Smooth muscle cell (in vitro differentiated cells): ENCODE data around the gene SPEG. TPM values are rescaled to one million over a fixed set of nuclear protein-coding genes. Genes with fewer than 3 reads are reported as not detected.
A peak's percentile ranks its signal among the peaks of the same experiment; 100 is the strongest.

Experiments
- DNase-seq: peaks from one replicate; lab custom pipeline; 2025; ENCODE audit not compliant: unreplicated experiment; lab: John Stamatoyannopoulos, UW
- H2AFZ ChIP-seq: fragments of 200-600 bp; sonication (generic); 2 replicates; pipeline ENCODE4 v1.6.0; 2016; ENCODE audit warnings: antibody characterized with exemption, low read depth, mild to moderate bottlenecking
- H3F3A ChIP-seq: fragments of 200-600 bp; sonication (generic); 2 replicates; pipeline ENCODE4 v1.6.0; 2017; ENCODE audit warnings: antibody characterized with exemption, low read depth
- H3K27ac ChIP-seq: fragments of 200-600 bp; sonication (generic); 2 replicates; pipeline ENCODE4 v1.5.1; 2016; ENCODE audit warnings: low read depth, mild to moderate bottlenecking
- H3K27me3 ChIP-seq: fragments of 200-600 bp; sonication (generic); 2 replicates; pipeline ENCODE4 v1.6.1; 2016; ENCODE audit warnings: low read depth, mild to moderate bottlenecking
- H3K36me3 ChIP-seq: fragments of 200-600 bp; sonication (generic); 2 replicates; pipeline ENCODE4 v1.5.1; 2016; ENCODE audit warnings: low read depth
- H3K4me1 ChIP-seq: fragments of 200-600 bp; sonication (generic); 2 replicates; pipeline ENCODE4 v1.5.1; 2016; ENCODE audit warnings: low read depth
- H3K4me2 ChIP-seq: fragments of 200-600 bp; sonication (generic); 2 replicates; pipeline ENCODE4 v1.6.0; 2016; ENCODE audit warnings: mild to moderate bottlenecking
- H3K4me3 ChIP-seq: fragments of 200-600 bp; sonication (generic); 2 replicates; pipeline ENCODE4 v1.5.1; 2016; ENCODE audit warnings: mild to moderate bottlenecking
- H3K79me2 ChIP-seq: fragments of 200-600 bp; sonication (generic); 2 replicates; pipeline ENCODE4 v1.6.0; 2016; ENCODE audit warnings: low read depth, mild to moderate bottlenecking
- H3K9ac ChIP-seq: fragments of 200-600 bp; sonication (generic); 2 replicates; pipeline ENCODE4 v1.6.0; 2016; ENCODE audit warnings: low read depth
- H3K9me3 ChIP-seq: fragments of 200-600 bp; sonication (generic); replicated peaks from 2 replicates; pipeline ENCODE4 v1.5.1; 2016; ENCODE audit warnings: low read depth
- H4K20me1 ChIP-seq: fragments of 200-600 bp; sonication (generic); 2 replicates; pipeline ENCODE4 v1.6.0; 2016; ENCODE audit warnings: low read depth
- WGBS: methylation state at CpG from one replicate; pipeline ENCODE4 v1.1.7; 2016; ENCODE audit warnings: low lambda C conversion rate; 5-methylcytosine and 5-hydroxymethylcytosine counted together
- polyA plus RNA-seq: library from polyadenylated mRNA; unstranded; fragments of >200 nt; fragmentation: Nextera tagmentation; extraction: Ambion mirVana; gene quantifications from 2 replicates; pipeline ENCODE4 v1.2.1, GENCODE V29; 2016
- total RNA-seq: library from RNA; depleted of rRNA; stranded (reverse); fragments of >200 nt; gene quantifications from 2 replicates; pipeline ENCODE4 v1.2.3, GENCODE V29; 2014
- TF ChIP-seq, protein P1 (sequence below): fragments of 200-600 bp; sonication (generic); IDR thresholded peaks from 2 replicates; pipeline ENCODE4 v1.5.1; 2017; ENCODE audit warnings: borderline replicate concordance, mild to moderate bottlenecking, antibody characterized with exemption; ENCODE audit not compliant: insufficient read depth, poor library complexity, severe bottlenecking

The SPEG gene
- total and polyA plus RNA-seq, 2 experiments from 2014 or later: 14.9 to 37.8 TPM

DNA sequence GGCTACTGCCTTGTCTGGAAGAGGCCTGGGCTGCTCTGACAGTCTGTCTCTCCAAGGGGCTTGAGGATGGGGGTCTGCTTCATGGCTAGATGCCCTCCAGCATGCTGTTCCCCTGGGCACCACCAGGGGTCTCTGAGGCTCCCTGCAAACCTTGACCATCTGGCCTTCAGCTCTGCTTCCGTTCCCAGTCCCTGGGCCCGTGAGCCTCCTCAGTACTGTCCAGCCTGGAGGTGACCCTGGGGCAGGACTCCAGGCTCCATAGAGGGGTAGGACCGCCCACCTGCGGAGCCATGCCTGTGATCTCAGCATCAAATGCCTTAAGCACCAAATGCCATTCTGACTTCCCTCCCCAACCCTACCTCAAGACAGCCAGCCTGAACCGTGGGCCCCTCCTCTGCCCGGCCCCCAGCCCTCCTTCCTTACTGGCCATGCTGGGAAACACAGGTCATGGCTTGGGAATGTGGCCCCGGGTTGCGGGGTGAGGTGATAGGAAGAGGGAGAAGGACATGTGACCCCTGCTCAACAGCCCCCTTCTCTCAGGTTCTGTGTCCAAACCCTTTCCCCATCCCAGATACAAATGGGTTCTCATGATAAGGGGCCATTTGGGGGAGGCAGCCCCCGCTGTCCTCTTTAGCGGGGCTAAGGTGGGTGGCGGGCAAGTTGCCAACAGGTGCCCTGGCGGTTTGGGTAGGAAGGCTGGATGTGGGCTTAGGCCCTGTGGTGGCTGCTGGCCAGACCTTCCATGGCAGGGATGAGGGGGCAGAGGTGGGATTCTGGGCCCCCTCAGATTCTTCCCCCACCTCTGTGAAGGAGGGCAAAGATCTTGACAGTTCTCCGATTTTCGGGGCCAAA, 25.0 kb downstream of the SPEG start:
- H3K4me3 ChIP-seq: no peak overlapping the region
- peaks cover under 1% of the 10 kb centered on the region for H3F3A ChIP-seq
- no peak overlapping the region for H2AFZ ChIP-seq
- H4K20me1 ChIP-seq: peaks cover 4% of the 10 kb centered on the region
- peak overlapping the region; percentile 80 for H3K4me2 ChIP-seq
- WGBS: 47% methylated on average over 14 of the region's 14 CpGs
- no peaks in the 10 kb centered on the region for H3K27me3 ChIP-seq
- H3K27ac ChIP-seq: no peak overlapping the region
- H3K9ac ChIP-seq: no peak overlapping the region
- H3K9me3 ChIP-seq: no peaks in the 10 kb centered on the region
- no peaks in the 10 kb centered on the region for H3K79me2 ChIP-seq
- peak; percentile 35 for DNase-seq
- no peaks in the 10 kb centered on the region for H3K36me3 ChIP-seq
- peaks cover 20% of the 10 kb centered on the region for H3K4me1 ChIP-seq
- TF ChIP-seq, protein P1, sequence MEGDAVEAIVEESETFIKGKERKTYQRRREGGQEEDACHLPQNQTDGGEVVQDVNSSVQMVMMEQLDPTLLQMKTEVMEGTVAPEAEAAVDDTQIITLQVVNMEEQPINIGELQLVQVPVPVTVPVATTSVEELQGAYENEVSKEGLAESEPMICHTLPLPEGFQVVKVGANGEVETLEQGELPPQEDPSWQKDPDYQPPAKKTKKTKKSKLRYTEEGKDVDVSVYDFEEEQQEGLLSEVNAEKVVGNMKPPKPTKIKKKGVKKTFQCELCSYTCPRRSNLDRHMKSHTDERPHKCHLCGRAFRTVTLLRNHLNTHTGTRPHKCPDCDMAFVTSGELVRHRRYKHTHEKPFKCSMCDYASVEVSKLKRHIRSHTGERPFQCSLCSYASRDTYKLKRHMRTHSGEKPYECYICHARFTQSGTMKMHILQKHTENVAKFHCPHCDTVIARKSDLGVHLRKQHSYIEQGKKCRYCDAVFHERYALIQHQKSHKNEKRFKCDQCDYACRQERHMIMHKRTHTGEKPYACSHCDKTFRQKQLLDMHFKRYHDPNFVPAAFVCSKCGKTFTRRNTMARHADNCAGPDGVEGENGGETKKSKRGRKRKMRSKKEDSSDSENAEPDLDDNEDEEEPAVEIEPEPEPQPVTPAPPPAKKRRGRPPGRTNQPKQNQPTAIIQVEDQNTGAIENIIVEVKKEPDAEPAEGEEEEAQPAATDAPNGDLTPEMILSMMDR: peak; percentile 83

DNA sequence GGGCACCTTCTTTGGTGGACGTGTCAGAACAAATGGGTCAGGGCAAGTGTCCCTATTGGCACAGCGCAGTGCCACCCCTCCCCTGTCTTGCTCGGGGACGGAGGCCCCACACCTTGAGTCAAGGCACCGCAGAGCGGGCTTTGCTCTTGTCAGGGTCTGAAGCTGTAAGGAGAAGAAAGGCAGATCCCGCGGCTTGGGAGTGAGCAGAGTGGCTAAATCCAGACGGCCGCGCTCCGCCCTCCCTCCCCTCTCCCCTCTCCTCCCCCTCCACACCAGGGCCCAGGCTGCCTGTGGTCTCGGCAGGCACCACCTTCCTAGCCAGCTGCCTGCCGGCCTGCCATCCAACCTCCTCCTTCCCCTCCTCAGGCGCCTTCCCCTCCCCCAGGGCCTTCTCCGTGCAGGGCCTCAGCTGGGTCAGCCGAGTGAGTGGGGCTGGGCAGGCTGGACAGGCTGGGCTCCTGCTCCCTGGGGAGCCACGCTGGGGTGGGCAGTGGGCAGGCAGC, 25.8 kb downstream of the SPEG start:
- H3K4me3 ChIP-seq: no peak overlapping the region
- H3K4me2 ChIP-seq: peak overlapping the region; percentile 80
- H3K9me3 ChIP-seq: no peaks in the 10 kb centered on the region
- H3K36me3 ChIP-seq: no peaks in the 10 kb centered on the region
- H3K4me1 ChIP-seq: peaks cover 20% of the 10 kb centered on the region
- DNase-seq: peak; percentile 64
- H3F3A ChIP-seq: no peaks in the 10 kb centered on the region
- no peaks in the 10 kb centered on the region for H3K27me3 ChIP-seq
- H3K79me2 ChIP-seq: no peaks in the 10 kb centered on the region
- 8% methylated on average over 11 of the region's 18 CpGs for WGBS
- no peak overlapping the region for H3K27ac ChIP-seq
- no peak overlapping the region for H2AFZ ChIP-seq
- H3K9ac ChIP-seq: no peak overlapping the region
- TF ChIP-seq, protein P1: no peak
- peaks cover 4% of the 10 kb centered on the region for H4K20me1 ChIP-seq

DNA sequence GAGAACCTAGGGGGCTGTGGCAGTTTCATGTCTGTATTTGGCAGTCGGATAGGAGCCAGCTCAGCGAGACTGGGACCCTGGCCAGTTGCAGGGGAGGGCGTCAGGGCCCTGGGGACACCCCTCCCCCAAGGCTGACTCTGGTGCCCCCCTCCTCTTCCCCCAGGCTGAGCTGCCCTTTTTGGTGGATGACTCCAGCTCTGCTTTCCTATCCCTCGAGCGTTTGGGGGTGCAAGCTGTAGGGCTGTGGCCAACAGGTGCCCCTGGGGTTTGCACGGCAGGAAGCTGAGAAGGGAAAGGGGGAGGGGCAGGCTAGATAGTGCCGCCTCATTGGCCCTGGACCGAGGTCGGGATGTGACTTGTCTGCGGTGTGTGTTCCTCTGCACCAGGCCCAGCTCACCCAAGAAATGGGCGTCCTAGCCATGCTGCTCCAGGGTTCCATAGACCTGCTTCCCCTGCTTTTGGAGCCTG, 26.4 kb downstream of the SPEG start:
- DNase-seq: no peak
- H2AFZ ChIP-seq: no peak overlapping the region
- no peak overlapping the region for H3K9ac ChIP-seq
- no peaks in the 10 kb centered on the region for H3K9me3 ChIP-seq
- H3K79me2 ChIP-seq: no peaks in the 10 kb centered on the region
- H3K4me1 ChIP-seq: peaks cover 20% of the 10 kb centered on the region
- H3K27me3 ChIP-seq: no peaks in the 10 kb centered on the region
- TF ChIP-seq, protein P1: no peak
- H3K4me3 ChIP-seq: no peak overlapping the region
- peaks cover 4% of the 10 kb centered on the region for H4K20me1 ChIP-seq
- no peaks in the 10 kb centered on the region for H3K36me3 ChIP-seq
- WGBS: 38% methylated on average over 8 of the region's 11 CpGs
- no peak overlapping the region for H3K27ac ChIP-seq
- H3K4me2 ChIP-seq: peak overlapping the region; percentile 80
- no peaks in the 10 kb centered on the region for H3F3A ChIP-seq
